SKM-1 treated with dmso at 0.1 percent for 144 hours (cell line): ENCODE data around the gene ENAH.
A peak's percentile ranks its signal among the peaks of the same experiment; 100 is the strongest.

ENCODE experiments used
- DNase-seq: peaks from one replicate; lab custom pipeline; 2025; ENCODE audit not compliant: unreplicated experiment; lab: John Stamatoyannopoulos, UW

ENAH gene

GRCh38 chr1:225572422-225572821 lies 80.5 kb downstream of the ENAH start:
- no peak for DNase-seq

- DNase-seq = no peak
These were observed 85.1 kb downstream of the ENAH start for GRCh38 chr1:225567789-225568188.

GRCh38 chr1:225565847-225566246 lies 87.1 kb downstream of the ENAH start:
- DNase-seq = peak; percentile 75

- DNase-seq = no peak
These were observed 91.2 kb downstream of the ENAH start for GRCh38 chr1:225561675-225562074.

GRCh38 chr1:225559902-225560301 lies 93.0 kb downstream of the ENAH start:
- no peak for DNase-seq

- no peak for DNase-seq
These were observed 93.6 kb downstream of the ENAH start for GRCh38 chr1:225559326-225559725.

GRCh38 chr1:225556694-225557093 lies 96.2 kb downstream of the ENAH start:
- no peak for DNase-seq

GRCh38 chr1:225555821-225556220 lies 97.1 kb downstream of the ENAH start:
- no peak for DNase-seq

- peak; percentile 46 for DNase-seq
These were observed 98.6 kb downstream of the ENAH start for GRCh38 chr1:225554216-225554812.

- no peak for DNase-seq
These were observed 103.1 kb downstream of the ENAH start for GRCh38 chr1:225549821-225550220.

- no peak for DNase-seq
These were observed 104.6 kb downstream of the ENAH start for GRCh38 chr1:225548140-225548857.

- no peak for DNase-seq
These were observed 107.3 kb downstream of the ENAH start for GRCh38 chr1:225545649-225546048.

- no peak for DNase-seq
These were observed 108.0 kb downstream of the ENAH start for GRCh38 chr1:225544924-225545323.

- DNase-seq = peak; percentile 36
These were observed 108.7 kb downstream of the ENAH start for GRCh38 chr1:225544263-225544662.

GRCh38 chr1:225543350-225543749 lies 109.6 kb downstream of the ENAH start:
- no peak for DNase-seq

- DNase-seq = no peak
These were observed 111.5 kb downstream of the ENAH start for GRCh38 chr1:225541383-225541782.

GRCh38 chr1:225539575-225539974 lies 113.3 kb downstream of the ENAH start:
- no peak for DNase-seq

- no peak for DNase-seq
These were observed 113.9 kb downstream of the ENAH start for GRCh38 chr1:225539069-225539468.

GRCh38 chr1:225537554-225538251 lies 115.2 kb downstream of the ENAH start:
- DNase-seq = no peak

- no peak for DNase-seq
These were observed 117.6 kb downstream of the ENAH start for GRCh38 chr1:225535280-225535679.

GRCh38 chr1:225534772-225535171 lies 118.2 kb downstream of the ENAH start:
- DNase-seq = no peak

- DNase-seq = no peak
These were observed 118.8 kb downstream of the ENAH start for GRCh38 chr1:225534135-225534534.
